DOHH2 (cell line): ENCODE results near the gene AIFM1.

ENCODE experiments used
- CTCF ChIP-seq: fragments of 200-600 bp; sonication (generic); IDR thresholded peaks from one replicate; pipeline ENCODE4 v1.5.1; 2014; ENCODE audit warnings: antibody characterized with exemption, mild to moderate bottlenecking, low read depth, low read length; ENCODE audit not compliant: poor library complexity, severe bottlenecking
- EZH2phosphoT487 ChIP-seq: fragments of 200-600 bp; sonication (generic); IDR thresholded peaks from 2 replicates; pipeline ENCODE4 v1.6.1; 2017; ENCODE audit warnings: borderline replicate concordance, mild to moderate bottlenecking, antibody characterized with exemption, low read length, moderate library complexity, mixed read lengths

DNA sequence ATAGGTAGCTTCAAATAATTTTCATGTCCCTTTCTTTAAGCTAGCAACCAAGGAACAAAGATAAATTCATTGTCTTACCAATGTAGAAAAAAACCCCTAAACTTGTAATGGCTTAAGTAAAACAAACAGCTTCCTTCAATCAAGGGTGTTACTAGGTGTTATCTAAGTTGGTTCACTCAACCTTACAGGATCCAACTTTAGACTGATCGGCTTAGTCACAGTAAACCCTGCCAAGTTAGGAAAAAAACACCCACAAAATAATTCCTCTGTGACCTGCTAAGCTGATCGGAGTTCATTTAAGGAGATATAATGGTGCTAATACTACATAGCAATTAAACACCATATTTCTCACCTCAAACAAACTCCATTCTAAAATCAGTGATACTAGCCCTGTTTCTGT is 10.1 kb downstream of the AIFM1 start:
- no peak for TF ChIP-seq CTCF
- TF ChIP-seq EZH2phosphoT487: no peak
